GM18517 (cell line): ENCODE measurements around the gene TAS2R16.
"Not testable (repeated sequence)": the region's sequence is repeated elsewhere in the genome, so short reads cannot be mapped to it uniquely, and the experiment has no call there.

Source experiments
- ATAC-seq: cut with Tn5 transposase; IDR thresholded peaks from one replicate; pipeline ENCODE4 v1.9.1; 2021; ENCODE audit warnings: mild to moderate bottlenecking, moderate library complexity; ENCODE audit not compliant: unreplicated experiment

TAS2R16 gene

DNA sequence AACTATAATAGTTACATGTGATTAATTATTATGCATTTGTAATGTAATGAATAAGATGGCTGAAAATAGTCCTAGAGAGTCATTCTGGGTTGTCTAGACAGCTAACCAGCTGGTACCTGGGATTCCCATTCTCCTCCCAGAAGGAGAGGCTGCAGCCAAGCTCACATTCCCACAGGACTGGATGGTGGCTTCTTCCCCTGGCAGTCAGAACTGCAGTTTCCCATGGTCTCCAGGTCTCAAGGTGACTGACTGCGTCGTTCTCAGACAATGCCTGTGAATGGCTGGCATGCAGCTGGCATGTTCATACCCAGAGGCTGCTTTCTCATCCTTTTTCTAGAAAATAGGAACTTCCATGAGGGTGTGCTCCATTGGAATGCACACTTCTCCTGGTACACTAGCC, 21.3 kb downstream of the TAS2R16 start:
- ATAC-seq: no peak

DNA sequence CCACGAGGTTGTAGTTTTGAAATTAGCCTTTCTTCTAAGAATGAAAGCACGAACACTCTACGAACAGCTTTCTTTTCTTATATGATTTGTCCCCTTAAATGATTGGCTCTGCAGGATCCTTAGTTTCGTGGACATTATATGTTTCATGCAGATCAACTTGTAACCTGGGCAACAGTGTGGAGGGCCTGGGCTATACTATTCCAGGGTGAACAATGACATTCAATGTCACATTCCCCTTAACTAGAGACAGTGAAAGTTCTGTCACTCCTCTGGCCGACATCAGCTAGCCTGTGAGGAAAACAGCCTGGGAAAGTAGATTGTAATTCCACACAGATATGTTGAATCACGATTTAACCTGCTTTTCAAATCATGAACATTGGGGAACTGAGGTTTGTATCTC, 23.4 kb downstream of the TAS2R16 start:
- no peak for ATAC-seq

DNA sequence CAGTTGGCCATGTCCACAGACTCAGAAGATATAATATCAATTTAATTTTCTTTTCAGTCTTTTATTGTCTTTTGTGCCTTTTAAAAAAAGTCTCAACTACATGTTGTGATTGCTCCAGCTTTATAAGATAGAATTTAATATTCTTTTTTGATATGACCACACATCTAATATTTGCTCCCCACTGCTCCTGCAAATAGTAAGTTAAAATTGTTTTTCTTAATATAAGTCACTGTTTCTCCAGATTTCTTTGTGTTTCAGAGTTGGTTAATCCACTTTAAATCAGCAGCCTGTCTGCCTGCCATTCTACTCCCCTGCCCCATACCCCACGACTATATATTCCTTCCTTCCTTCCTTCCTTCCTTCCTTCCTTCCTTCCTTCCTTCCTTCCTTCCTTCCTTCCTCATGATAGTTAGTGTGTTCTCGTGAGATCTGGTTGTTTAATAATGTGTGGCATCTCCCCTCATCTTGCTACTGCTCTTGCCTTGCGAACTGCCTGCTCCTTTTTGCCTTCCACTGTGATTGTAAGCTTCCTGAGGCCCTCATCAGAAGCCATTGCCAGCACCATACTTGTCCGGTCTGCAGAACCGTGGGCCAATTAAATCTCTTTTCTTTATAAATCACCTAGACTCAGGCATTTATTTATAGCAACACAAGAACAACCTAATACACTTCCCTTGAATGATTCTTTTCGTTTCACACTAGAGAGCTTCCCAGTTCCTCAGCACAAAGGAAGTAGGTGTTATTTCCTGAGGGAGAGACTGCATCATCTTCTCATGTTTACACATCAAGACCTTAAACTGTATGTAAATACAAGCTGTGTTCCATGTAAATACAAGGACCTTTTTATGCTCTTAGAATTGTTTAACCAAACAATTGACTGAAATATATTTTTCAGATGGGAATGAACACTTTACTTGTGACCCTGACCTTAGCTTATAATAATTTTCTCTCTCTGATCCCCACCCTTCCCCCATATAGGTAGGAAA, 24.5 kb downstream of the TAS2R16 start:
- no peak for ATAC-seq

DNA sequence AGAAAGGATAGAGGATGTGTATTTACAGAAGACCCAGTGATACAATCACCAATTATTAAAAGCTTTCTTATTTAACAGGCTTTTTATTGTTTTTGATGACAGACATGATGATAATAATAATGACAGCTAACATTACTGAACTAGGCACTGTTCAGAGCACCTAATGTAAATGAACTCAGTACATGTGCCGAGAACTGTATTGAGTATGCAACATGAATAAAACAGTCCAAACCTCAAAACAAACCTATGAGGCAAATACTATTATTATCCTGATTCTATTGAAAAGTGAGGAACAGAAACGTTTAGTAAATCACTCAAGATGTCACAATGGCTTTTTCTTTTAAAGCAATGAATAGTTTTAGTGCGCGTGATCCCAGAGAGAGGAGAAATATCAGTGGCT, 27.1 kb downstream of the TAS2R16 start:
- ATAC-seq: no peak

DNA sequence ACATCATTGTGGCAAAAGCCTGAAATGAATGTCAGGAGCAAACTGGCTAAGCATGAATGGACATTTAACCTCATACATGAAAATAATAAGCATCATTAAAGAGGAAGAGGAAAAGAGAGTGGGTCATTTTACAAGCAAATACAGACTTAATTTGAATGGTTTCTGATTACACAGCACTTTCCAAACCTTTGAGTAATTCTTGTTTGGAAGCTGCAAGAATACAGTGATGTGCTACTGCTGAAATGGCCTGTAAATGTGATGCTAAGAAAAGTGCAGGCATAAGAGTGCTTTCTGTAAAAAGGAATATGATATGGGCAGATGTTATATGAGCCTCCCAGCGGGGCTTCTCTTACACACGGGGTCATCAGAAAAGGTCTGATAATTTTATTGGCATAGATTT, 30.2 kb downstream of the TAS2R16 start:
- ATAC-seq: no peak

DNA sequence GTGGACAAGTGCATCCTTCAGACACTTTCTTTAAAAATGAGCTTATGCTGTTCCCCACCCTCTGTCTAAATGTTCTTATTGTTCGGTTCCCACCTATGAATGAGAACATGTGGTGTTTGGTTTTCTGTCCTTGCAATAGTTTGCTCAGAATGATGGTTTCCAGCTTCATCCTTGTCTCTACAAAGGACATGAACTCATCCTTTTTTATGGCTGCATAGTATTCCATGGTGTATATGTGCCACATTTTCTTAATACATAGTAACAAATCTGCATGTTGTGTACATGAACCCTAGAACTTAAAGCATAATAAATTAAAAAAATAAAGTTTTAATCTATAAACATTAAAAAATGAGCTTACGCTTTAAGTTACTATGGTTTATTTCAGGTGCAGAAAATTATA, 41.8 kb downstream of the TAS2R16 start:
- not testable (repeated sequence) for ATAC-seq

DNA sequence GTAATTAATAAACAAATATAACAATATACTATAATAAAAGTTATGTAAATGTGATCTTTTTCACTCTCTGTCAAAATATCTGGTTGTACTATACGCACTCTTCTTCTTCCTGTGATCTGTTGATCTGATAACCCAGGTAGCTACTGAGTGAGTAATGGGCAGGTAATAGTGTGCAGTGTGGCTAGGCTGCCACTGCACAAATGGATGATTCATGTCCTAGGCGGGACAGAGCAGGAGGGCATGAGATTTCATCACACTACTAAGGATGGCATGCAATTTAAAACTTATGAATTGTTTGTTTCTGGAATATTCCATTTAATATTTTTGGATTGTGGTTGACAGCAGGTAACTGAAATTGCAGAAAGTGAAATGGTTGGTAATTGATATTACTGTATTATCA, 44.5 kb downstream of the TAS2R16 start:
- ATAC-seq: no peak

DNA sequence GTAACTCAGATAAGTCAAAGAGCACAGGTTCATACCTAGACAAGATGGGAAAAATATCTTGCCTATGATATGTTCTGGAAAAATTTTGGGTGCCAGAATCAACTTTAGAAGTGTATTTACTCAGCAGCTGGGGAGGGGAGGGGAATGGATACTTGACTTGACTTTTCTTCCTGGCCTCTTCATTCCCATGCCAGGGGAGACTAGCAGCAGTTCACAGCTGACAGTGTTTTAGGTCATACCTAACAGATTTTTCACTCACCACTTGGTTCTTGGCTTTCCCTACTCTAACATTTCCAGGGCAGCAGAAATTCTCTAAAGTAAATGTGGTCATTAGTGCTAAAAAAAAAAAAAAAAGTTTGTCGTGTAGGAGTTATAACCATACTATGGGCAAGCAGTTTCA, 46.3 kb downstream of the TAS2R16 start:
- no peak for ATAC-seq
